Measurements from ENCODE around the gene FKBP1B.
"Not testable (repeated sequence)": the region's sequence is repeated elsewhere in the genome, so short reads cannot be mapped to it uniquely, and the experiment has no call there.

The FKBP1B gene

GRCh38 chr2:24104906-24105305, 55.4 kb downstream of the FKBP1B start:
- no peak for DNase-seq

- DNase-seq: no peak
Measured at GRCh38 chr2:24105816-24106215, 56.3 kb downstream of the FKBP1B start.

GRCh38 chr2:24106786-24107185, 57.2 kb downstream of the FKBP1B start:
- no peak for DNase-seq

GRCh38 chr2:24107336-24107735, 57.8 kb downstream of the FKBP1B start:
- DNase-seq: no peak

- not testable (repeated sequence) for DNase-seq
Measured at GRCh38 chr2:24109431-24109830, 59.9 kb downstream of the FKBP1B start.

- no peak for DNase-seq
Measured at GRCh38 chr2:24110660-24111303, 61.2 kb downstream of the FKBP1B start.

GRCh38 chr2:24111407-24111901, 61.9 kb downstream of the FKBP1B start:
- no peak for DNase-seq

Measured in effector CD8-positive, alpha-beta T cell (primary cell).